ENCODE data around the gene GPR78.
A peak's percentile ranks its signal among the peaks of the same experiment; 100 is the strongest.

GPR78 gene

GRCh38 chr4:8592366-8593263 is 12.4 kb downstream of the GPR78 start, which contains the start of gene CPZ:
CPZ (plus strand) TSS chr4:8592765; CDS start chr4:8592834, 69 bp downstream.
- Histone ChIP-seq H3K79me2 (ENCODE audit: low read length) (no peaks in the 10 kb centered on the region), H3K9me2 (replicated peaks; ENCODE audit: insufficient read depth, low read length) (no peaks in the 10 kb centered on the region), H4K20me1 (ENCODE audit: insufficient read depth, low read length) (no peaks in the 10 kb centered on the region), H3K9ac (ENCODE audit: low read length) (no peak within 1 kb of the TSS), H2AFZ (ENCODE audit: low read length) (no peak within 1 kb of the TSS), H3K9me3 (replicated peaks; ENCODE audit: insufficient read depth, low read length) (no peaks in the 10 kb centered on the region), H3K4me1 (ENCODE audit: low read length) (no peaks in the 10 kb centered on the region), H3F3A (ENCODE audit: insufficient read depth, low read length) (no peaks in the 10 kb centered on the region), H3K4me3 (ENCODE audit: low read length) (no peak within 1 kb of the TSS), H3K27ac (ENCODE audit: low read length) (no peak within 1 kb of the TSS), H3K4me2 (ENCODE audit: low read depth, low read length) (no peak within 1 kb of the TSS), H3K27me3 (replicated peaks; ENCODE audit: insufficient read depth, low read length) (peaks cover 94% of the 10 kb centered on the region), H3K36me3 (replicated peaks; ENCODE audit: insufficient read depth, low read length) (no peaks in the 10 kb centered on the region)
- TF ChIP-seq CTCF (IDR thresholded peaks at IDR 0.05; ENCODE audit: low read length) (no peak), EZH2 (optimal IDR thresholded peaks at IDR 0.05; ENCODE audit: low read depth, low read length) (no peak), EZH2phosphoT487 (IDR thresholded peaks at IDR 0.05; ENCODE audit: low read length) (no peak)
- DNase-seq, result no peak

GRCh38 chr4:8593264-8594096 is 13.3 kb downstream of the GPR78 start:
- no peak overlapping the region for H3K4me2 ChIP-seq (ENCODE audit: low read depth, low read length)
- H3K79me2 ChIP-seq (ENCODE audit: low read length), result no peaks in the 10 kb centered on the region
- no peaks in the 10 kb centered on the region for H3F3A ChIP-seq (ENCODE audit: insufficient read depth, low read length)
- no peak overlapping the region for H3K27ac ChIP-seq (ENCODE audit: low read length)
- peaks cover 94% of the 10 kb centered on the region for H3K27me3 ChIP-seq (replicated peaks; ENCODE audit: insufficient read depth, low read length)
- H3K36me3 ChIP-seq (replicated peaks; ENCODE audit: insufficient read depth, low read length), result no peaks in the 10 kb centered on the region
- no peaks in the 10 kb centered on the region for H3K9me3 ChIP-seq (replicated peaks; ENCODE audit: insufficient read depth, low read length)
- no peaks in the 10 kb centered on the region for H4K20me1 ChIP-seq (ENCODE audit: insufficient read depth, low read length)
- TF ChIP-seq EZH2 (optimal IDR thresholded peaks at IDR 0.05; ENCODE audit: low read depth, low read length), result no peak
- TF ChIP-seq CTCF (IDR thresholded peaks at IDR 0.05; ENCODE audit: low read length), result no peak
- no peak for TF ChIP-seq EZH2phosphoT487 (IDR thresholded peaks at IDR 0.05; ENCODE audit: low read length)
- no peaks in the 10 kb centered on the region for H3K9me2 ChIP-seq (replicated peaks; ENCODE audit: insufficient read depth, low read length)
- H2AFZ ChIP-seq (ENCODE audit: low read length), result no peak overlapping the region
- no peak for DNase-seq
- no peak overlapping the region for H3K9ac ChIP-seq (ENCODE audit: low read length)
- no peaks in the 10 kb centered on the region for H3K4me1 ChIP-seq (ENCODE audit: low read length)
- no peak overlapping the region for H3K4me3 ChIP-seq (ENCODE audit: low read length)

- H4K20me1 ChIP-seq (ENCODE audit: insufficient read depth, low read length), result no peaks in the 10 kb centered on the region
- DNase-seq, result peak; percentile 63
- no peaks in the 10 kb centered on the region for H3K4me1 ChIP-seq (ENCODE audit: low read length)
- no peak overlapping the region for H3K27ac ChIP-seq (ENCODE audit: low read length)
- H3K27me3 ChIP-seq (replicated peaks; ENCODE audit: insufficient read depth, low read length), result peaks cover 94% of the 10 kb centered on the region
- no peak overlapping the region for H3K4me2 ChIP-seq (ENCODE audit: low read depth, low read length)
- no peaks in the 10 kb centered on the region for H3F3A ChIP-seq (ENCODE audit: insufficient read depth, low read length)
- H3K9me2 ChIP-seq (replicated peaks; ENCODE audit: insufficient read depth, low read length), result no peaks in the 10 kb centered on the region
- no peaks in the 10 kb centered on the region for H3K79me2 ChIP-seq (ENCODE audit: low read length)
- no peaks in the 10 kb centered on the region for H3K9me3 ChIP-seq (replicated peaks; ENCODE audit: insufficient read depth, low read length)
- no peaks in the 10 kb centered on the region for H3K36me3 ChIP-seq (replicated peaks; ENCODE audit: insufficient read depth, low read length)
- H2AFZ ChIP-seq (ENCODE audit: low read length), result no peak overlapping the region
- no peak overlapping the region for H3K4me3 ChIP-seq (ENCODE audit: low read length)
- TF ChIP-seq EZH2phosphoT487 (IDR thresholded peaks at IDR 0.05; ENCODE audit: low read length) (no peak), CTCF (IDR thresholded peaks at IDR 0.05; ENCODE audit: low read length) (peak; percentile 72)
- H3K9ac ChIP-seq (ENCODE audit: low read length), result no peak overlapping the region
Observed at GRCh38 chr4:8594097-8595038, 14.2 kb downstream of the GPR78 start.

All from MM.1S (cell line).